CD4-positive, alpha-beta memory T cell (primary cell): Measurements from ENCODE around the gene ADGRG6. TPM values are rescaled to one million over a fixed set of nuclear protein-coding genes. Genes with fewer than 3 reads are reported as not detected.
"Not testable (repeated sequence)": the region's sequence is repeated elsewhere in the genome, so short reads cannot be mapped to it uniquely, and the experiment has no call there.

Experiments used
- CTCF ChIA-PET: fragments of 350-600 bp; sonication (Branson Sonifier 250); formaldehyde crosslinking; loops from one replicate; lab custom pipeline; 2021; ENCODE audit warnings: inconsistent platforms; ENCODE audit not compliant: partially characterized antibody; lab: Charles Lee
- POLR2A ChIA-PET: fragments of 350-600 bp; sonication (Branson Sonifier 250); formaldehyde crosslinking; loops from one replicate; lab custom pipeline; 2021; ENCODE audit not compliant: partially characterized antibody; lab: Charles Lee
- DNase-seq, 5 donors: peaks; one replicate each; pipeline versions ENCODE4 v3.0.0 to v3.0.0-alpha.2; 2020 to 2022; ENCODE audit warnings: mixed read lengths in 1 of 5
- H3K27ac ChIP-seq: one replicate; pipeline ENCODE4 v1.7.0; 2013; ENCODE audit warnings: low read depth, low read length
- H3K27me3 ChIP-seq: 2 replicates; pipeline ENCODE4 v1.7.0; 2013; ENCODE audit warnings: mild to moderate bottlenecking, low read length, moderate library complexity; ENCODE audit not compliant: insufficient read depth
- H3K36me3 ChIP-seq: 2 replicates; pipeline ENCODE4 v1.7.0; 2013; ENCODE audit warnings: mild to moderate bottlenecking, low read length, moderate library complexity; ENCODE audit not compliant: insufficient read depth
- H3K4me1 ChIP-seq: 2 replicates; pipeline ENCODE4 v1.7.0; 2013; ENCODE audit warnings: mild to moderate bottlenecking, low read length, moderate library complexity; ENCODE audit not compliant: insufficient read depth
- H3K4me3 ChIP-seq, 2 donors: one replicate each; pipeline ENCODE4 v1.7.0; 2013; ENCODE audit warnings: low read length in 2 of 2, mild to moderate bottlenecking in 1 of 2
- H3K9me3 ChIP-seq, 2 donors: one replicate each; pipeline ENCODE4 v1.7.0; 2013; ENCODE audit warnings: low read length in 2 of 2, control low read depth in 1 of 2; ENCODE audit not compliant: control insufficient read depth in 1 of 2
- H3K27ac Mint-ChIP-seq, 7 donors: one replicate each; pipeline ENCODE4 v1.8.0; 2020 to 2021; ENCODE audit warnings: mixed read lengths in 7 of 7, mild to moderate bottlenecking in 6 of 7, inconsistent platforms in 3 of 7, moderate library complexity in 3 of 7
- H3K27me3 Mint-ChIP-seq, 2 donors: one replicate each; pipeline ENCODE4 v1.8.0; 2020 to 2021; ENCODE audit warnings: mixed read lengths in 2 of 2
- H3K36me3 Mint-ChIP-seq, 2 donors: one replicate each; pipeline ENCODE4 v1.8.0; 2020 to 2021; ENCODE audit warnings: mixed read lengths in 2 of 2, inconsistent platforms in 1 of 2, mild to moderate bottlenecking in 1 of 2
- H3K4me1 Mint-ChIP-seq, 4 donors: one replicate each; pipeline ENCODE4 v1.8.0; 2020 to 2021; ENCODE audit warnings: mixed read lengths in 4 of 4, mild to moderate bottlenecking in 1 of 4
- H3K4me3 Mint-ChIP-seq, 8 donors: one replicate each; pipeline ENCODE4 v1.8.0; 2020 to 2021; ENCODE audit warnings: mixed read lengths in 8 of 8, mild to moderate bottlenecking in 7 of 8, moderate library complexity in 6 of 8, inconsistent platforms in 3 of 8
- H3K9me3 Mint-ChIP-seq, 8 donors: one replicate each; pipeline ENCODE4 v1.8.0; 2020 to 2021; ENCODE audit warnings: mixed read lengths in 8 of 8, mild to moderate bottlenecking in 5 of 8, inconsistent platforms in 3 of 8, moderate library complexity in 1 of 8
- intact Hi-C: fragments of 100-400 bp; cut with micrococcal nuclease; formaldehyde crosslinking; loops from one replicate; pipeline ENCODE4 v1.15.1; 2023
- polyA plus RNA-seq, 2 donors: library from polyadenylated mRNA; unstranded; fragments of 300-500 nt; fragmentation: Illumina TruSeq; gene quantifications; one replicate each; pipeline ENCODE4 v1.2.3, GENCODE V29; 2021
- total RNA-seq, 2 experiments: library from RNA; stranded (reverse); gene quantifications; one replicate each; pipeline ENCODE4 v1.2.3, GENCODE V29; 2021

The ADGRG6 gene
- total and polyA plus RNA-seq, 4 experiments from 2014 or later: 0.22 to 0.47 TPM; not detected in 2

- no peak overlapping the region for H3K27ac Mint-ChIP-seq
- H3K36me3 Mint-ChIP-seq: no peaks in the 10 kb centered on the region
Observed at GRCh38 chr6:142448091-142448729, 146.4 kb downstream of the ADGRG6 start.

GRCh38 chr6:142450856-142451255 is 149.0 kb downstream of the ADGRG6 start:
- H3K9me3 ChIP-seq, intact Hi-C loops, DNase-seq, H3K27me3 ChIP-seq, H3K27ac ChIP-seq, CTCF ChIA-PET, H3K36me3 Mint-ChIP-seq, H3K36me3 ChIP-seq, H3K4me1 ChIP-seq, H3K4me1 Mint-ChIP-seq, H3K9me3 Mint-ChIP-seq, H3K4me3 Mint-ChIP-seq, H3K4me3 ChIP-seq, POLR2A ChIA-PET, H3K27ac Mint-ChIP-seq: not testable (repeated sequence)
- H3K27me3 Mint-ChIP-seq: peaks cover 8 to 11% of the 10 kb centered on the region in 2 donors

More at GRCh38 chr6:142448091-142448729, 146.4 kb downstream of the ADGRG6 start:
- Histone ChIP-seq H3K27me3 (no peaks in the 10 kb centered on the region), H3K27ac (no peak overlapping the region), H3K4me1 (no peaks in the 10 kb centered on the region), H3K36me3 (no peaks in the 10 kb centered on the region), H3K4me3 (no peak overlapping the region), H3K9me3 (no peaks in the 10 kb centered on the region)
- Mint-ChIP-seq H3K4me3 (no peak overlapping the region), H3K9me3 (peaks cover 0 to 3% (median 0%) of the 10 kb centered on the region in 8 donors), H3K4me1 (no peaks in the 10 kb centered on the region), H3K27me3 (peaks cover 8 to 9% of the 10 kb centered on the region in 2 donors)
- ChIA-PET CTCF (no interaction called here), POLR2A (no interaction called here)
- intact Hi-C loops: no loop called here
- DNase-seq: no peak

- no peaks in the 10 kb centered on the region for H3K4me1 ChIP-seq
- intact Hi-C loops: no loop called here
- no peaks in the 10 kb centered on the region for H3K36me3 ChIP-seq
- no peak overlapping the region for H3K27ac Mint-ChIP-seq
- H3K9me3 Mint-ChIP-seq: peaks cover 0 to 4% (median 0%) of the 10 kb centered on the region in 8 donors
- H3K9me3 ChIP-seq: no peaks in the 10 kb centered on the region
- H3K27me3 Mint-ChIP-seq: peaks cover 3 to 9% of the 10 kb centered on the region in 2 donors
- no peak overlapping the region for H3K27ac ChIP-seq
- no peaks in the 10 kb centered on the region for H3K4me1 Mint-ChIP-seq
- H3K27me3 ChIP-seq: no peaks in the 10 kb centered on the region
- no peak overlapping the region for H3K4me3 Mint-ChIP-seq
- ChIA-PET CTCF (interaction anchor here (1.1 kb wide), 1 partner anchor 19 kb away, joined by 3 read pairs; no protein-coding TSS in a partner anchor), POLR2A (no interaction called here)
- DNase-seq: no peak
- no peaks in the 10 kb centered on the region for H3K36me3 Mint-ChIP-seq
- H3K4me3 ChIP-seq: no peak overlapping the region
Observed at GRCh38 chr6:142452993-142453392, 151.2 kb downstream of the ADGRG6 start.

GRCh38 chr6:142454196-142454595 is 152.4 kb downstream of the ADGRG6 start:
- not testable (repeated sequence) for H3K4me1 ChIP-seq

DNA sequence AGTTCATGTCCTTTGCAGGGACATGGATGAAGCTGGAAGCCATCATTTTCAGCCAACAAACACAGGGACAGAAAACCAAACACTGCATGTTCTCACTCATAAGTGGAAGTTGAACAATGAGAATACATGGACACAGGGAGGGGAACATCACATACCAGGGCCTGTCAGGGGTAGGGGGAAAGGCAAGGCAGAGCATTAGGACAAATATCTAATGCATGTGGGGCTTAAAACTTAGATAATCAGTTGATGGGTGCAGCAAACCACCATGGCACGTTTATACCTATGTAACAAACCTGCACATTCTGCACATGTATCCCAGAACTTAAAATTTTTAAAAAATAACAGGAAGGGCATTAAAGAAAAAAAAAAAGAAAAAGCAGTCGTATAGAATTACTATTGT is 153.0 kb downstream of the ADGRG6 start:
- H3K27me3 Mint-ChIP-seq, H3K4me3 ChIP-seq, H3K27me3 ChIP-seq, H3K36me3 Mint-ChIP-seq, H3K9me3 Mint-ChIP-seq, H3K36me3 ChIP-seq, H3K27ac ChIP-seq, DNase-seq, CTCF ChIA-PET, H3K27ac Mint-ChIP-seq, H3K9me3 ChIP-seq, POLR2A ChIA-PET, H3K4me3 Mint-ChIP-seq, H3K4me1 ChIP-seq, H3K4me1 Mint-ChIP-seq, intact Hi-C loops: not testable (repeated sequence)

More at GRCh38 chr6:142454196-142454595, 152.4 kb downstream of the ADGRG6 start:
- intact Hi-C loops, H3K9me3 ChIP-seq, H3K4me3 ChIP-seq, DNase-seq, H3K27ac Mint-ChIP-seq, POLR2A ChIA-PET, H3K9me3 Mint-ChIP-seq, H3K4me1 Mint-ChIP-seq, H3K4me3 Mint-ChIP-seq, H3K36me3 ChIP-seq, H3K36me3 Mint-ChIP-seq, H3K27me3 ChIP-seq, H3K27ac ChIP-seq, H3K27me3 Mint-ChIP-seq: not testable (repeated sequence)
- CTCF ChIA-PET: interaction anchor here (1.1 kb wide), 1 partner anchor 18 kb away, joined by 3 read pairs; no protein-coding TSS in a partner anchor

DNA sequence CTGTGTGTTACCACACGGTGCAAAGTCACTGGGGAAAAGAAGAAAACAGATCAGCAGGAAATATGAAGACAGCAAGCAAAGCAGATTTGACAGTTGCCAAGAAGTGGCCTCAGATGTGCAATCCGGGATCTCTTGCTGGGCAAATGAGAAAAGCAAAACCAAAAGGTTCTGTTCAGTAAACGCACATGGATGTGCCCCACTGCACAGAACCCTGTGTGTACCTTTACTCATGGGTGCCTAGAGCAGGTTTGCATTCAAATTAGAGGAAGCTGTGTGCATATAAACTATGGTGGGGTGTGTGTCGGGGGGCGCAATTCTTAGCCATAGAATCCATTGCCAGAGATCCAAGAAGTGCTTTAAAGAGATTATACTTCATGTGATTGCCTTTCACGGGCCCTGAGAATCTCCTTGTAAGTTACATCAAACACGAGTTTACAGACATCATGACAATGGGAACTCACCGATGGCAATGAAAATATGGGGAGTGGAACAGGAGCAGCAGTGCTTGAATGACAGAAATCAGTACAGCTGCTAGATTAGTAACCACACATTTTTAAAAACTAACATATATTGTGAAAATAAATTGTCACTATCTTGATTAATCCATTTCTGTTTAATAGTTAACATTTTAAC is 154.3 kb downstream of the ADGRG6 start:
- Mint-ChIP-seq H3K36me3 (no peaks in the 10 kb centered on the region), H3K27me3 (peaks cover 1 to 9% of the 10 kb centered on the region in 2 donors), H3K27ac (no peak overlapping the region), H3K4me3 (no peak overlapping the region), H3K9me3 (peaks cover 0 to 3% (median 1%) of the 10 kb centered on the region in 8 donors), H3K4me1 (no peaks in the 10 kb centered on the region)
- no peak for DNase-seq
- ChIA-PET POLR2A (no interaction called here), CTCF (interaction anchor here (1.4 kb wide), 1 partner anchor 17 kb away, joined by 4 read pairs; no protein-coding TSS in a partner anchor)
- intact Hi-C loops: no loop called here
- Histone ChIP-seq H3K27ac (no peak overlapping the region), H3K27me3 (no peaks in the 10 kb centered on the region), H3K4me3 (no peak overlapping the region), H3K9me3 (no peaks in the 10 kb centered on the region), H3K4me1 (no peaks in the 10 kb centered on the region), H3K36me3 (no peaks in the 10 kb centered on the region)

DNA sequence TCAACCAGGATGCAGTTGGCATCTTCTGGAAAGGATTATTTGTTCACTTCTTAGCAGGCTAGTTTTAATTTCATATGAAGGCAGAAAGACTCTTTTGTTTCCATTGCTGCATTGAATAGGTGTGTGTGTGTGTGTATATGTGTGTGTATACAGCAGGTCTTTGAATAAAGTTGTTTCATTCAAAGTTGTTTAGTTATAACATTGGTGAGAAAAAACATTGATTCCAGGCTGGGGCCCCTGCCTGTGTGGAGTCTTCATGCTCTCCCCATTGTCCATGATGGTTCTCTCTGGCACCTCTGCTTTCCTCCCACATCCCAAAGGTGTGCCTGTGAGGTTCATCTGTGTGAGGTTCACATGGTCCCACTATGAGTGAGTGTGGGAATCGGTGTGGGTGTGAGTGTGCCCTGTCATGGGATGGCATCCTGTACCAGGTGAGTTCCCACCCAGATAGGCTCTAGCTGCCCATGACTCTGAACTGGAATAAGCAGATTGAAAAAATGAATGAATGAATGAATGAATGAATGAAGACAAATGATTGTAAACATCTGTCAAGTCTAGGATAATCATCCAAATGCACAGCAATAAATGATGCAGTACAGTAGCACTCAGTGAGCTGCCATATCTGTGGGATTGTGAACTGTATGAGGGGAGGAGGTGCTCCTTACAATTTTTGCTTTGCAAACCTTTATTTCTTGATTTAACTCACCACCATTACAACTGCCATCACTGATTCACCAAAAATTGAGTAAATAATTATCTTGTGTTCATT is 156.0 kb downstream of the ADGRG6 start:
- H3K4me3 Mint-ChIP-seq: no peak overlapping the region
- H3K4me1 Mint-ChIP-seq: no peaks in the 10 kb centered on the region
- no peak for DNase-seq
- ChIA-PET POLR2A (no interaction called here), CTCF (interaction anchor here (1.0 to 1.4 kb wide), 2 partner anchors 15 to 17 kb away, joined by 4 to 5 read pairs; no protein-coding TSS in a partner anchor)
- intact Hi-C loops: no loop called here
- H3K9me3 Mint-ChIP-seq: peaks cover 3 to 12% (median 8%) of the 10 kb centered on the region in 8 donors
- H3K27ac Mint-ChIP-seq: no peak overlapping the region
- no peak overlapping the region for H3K4me3 ChIP-seq
- no peaks in the 10 kb centered on the region for H3K4me1 ChIP-seq
- H3K36me3 ChIP-seq: no peaks in the 10 kb centered on the region
- H3K27me3 ChIP-seq: no peaks in the 10 kb centered on the region
- H3K9me3 ChIP-seq: no peaks in the 10 kb centered on the region
- H3K27me3 Mint-ChIP-seq: peaks cover 2 to 7% of the 10 kb centered on the region in 2 donors
- no peak overlapping the region for H3K27ac ChIP-seq
- H3K36me3 Mint-ChIP-seq: no peaks in the 10 kb centered on the region
